GM12878 (cell line): ENCODE results near the gene COMMD10. TPM values are rescaled to one million over a fixed set of nuclear protein-coding genes. Genes with fewer than 3 reads are reported as not detected.
A peak's percentile ranks its signal among the peaks of the same experiment; 100 is the strongest.

Experiments used
- ATAC-seq: fragments of 200-7000 bp; cut with Tn5 transposase; 3 replicates; pipeline ENCODE4 v1.9.1; 2020; ENCODE audit warnings: mild to moderate bottlenecking, moderate library complexity
- BruUV-seq: library from RNA; stranded (reverse); fragments of 400-500 nt; replicated peaks from 2 replicates; lab custom pipeline; 2021; lab: Mats Ljungman, UMichigan
- CTCF ChIA-PET: fragments of 300-600 bp; sonication (Branson Sonifier 250); formaldehyde crosslinking; extraction: SDS; loops from one replicate; lab custom pipeline; 2021; ENCODE audit warnings: inconsistent platforms; lab: Yijun Ruan, JAX
- POLR2A ChIA-PET: fragments of 350-600 bp; formaldehyde crosslinking; extraction: SDS; loops from one replicate; lab custom pipeline; 2021; ENCODE audit warnings: inconsistent platforms; lab: Charles Lee
- RAD21 ChIA-PET: fragments of 300-600 bp; sonication (Branson Sonifier 250); formaldehyde crosslinking; loops from one replicate; lab custom pipeline; 2023; ENCODE audit warnings: antibody characterized with exemption; ENCODE audit not compliant: unreplicated experiment; lab: Charles Lee
- SMC1A ChIA-PET: fragments of 300-600 bp; sonication (Branson Sonifier 250); formaldehyde crosslinking; loops from one replicate; lab custom pipeline; 2023; ENCODE audit not compliant: unreplicated experiment, uncharacterized antibody; lab: Charles Lee
- DNase-seq: peaks from one replicate; pipeline ENCODE4 v3.0.0-alpha.2; 2011; ENCODE audit warnings: low read depth, low spot score
- FAIRE-seq: peaks from 3 replicates; lab custom pipeline; 2011; peaks lifted over from hg19 to GRCh38; lab: Jason Lieb, UNC
- H2AFZ ChIP-seq: 2 replicates; pipeline ENCODE4 v1.6.0; 2011; ENCODE audit warnings: low read depth, low read length, control low read depth; ENCODE audit not compliant: control insufficient read depth
- H3K27ac ChIP-seq: 2 replicates; pipeline ENCODE4 v1.5.1; 2011; ENCODE audit warnings: control low read depth; ENCODE audit not compliant: control insufficient read depth, insufficient read depth
- H3K27me3 ChIP-seq, 2 experiments: replicated peaks in 1 of 2; 2 replicates each; pipeline versions ENCODE4 v1.6.0 to v1.6.1; 2011; ENCODE audit warnings: low read length in 1 of 2; ENCODE audit not compliant: control insufficient read depth in 2 of 2, insufficient read depth in 2 of 2
- H3K36me3 ChIP-seq, 2 experiments: 2 replicates each; pipeline ENCODE4 v1.5.1; 2011; ENCODE audit warnings: low read length in 1 of 2; ENCODE audit not compliant: control insufficient read depth in 2 of 2, insufficient read depth in 2 of 2
- H3K4me1 ChIP-seq: 2 replicates; pipeline ENCODE4 v1.6.1; 2011; ENCODE audit warnings: mild to moderate bottlenecking, low read length, moderate library complexity, mixed read lengths; ENCODE audit not compliant: control insufficient read depth, insufficient read depth
- H3K4me2 ChIP-seq: 2 replicates; pipeline ENCODE4 v1.6.0; 2011; ENCODE audit warnings: control low read depth; ENCODE audit not compliant: control insufficient read depth, insufficient read depth
- H3K4me3 ChIP-seq: fragments of 200-600 bp; sonication (generic); 2 replicates; pipeline ENCODE4 v1.5.1; 2016
- H3K79me2 ChIP-seq: 2 replicates; pipeline ENCODE4 v1.6.0; 2011; ENCODE audit warnings: low read length; ENCODE audit not compliant: control insufficient read depth, insufficient read depth
- H3K9ac ChIP-seq: 2 replicates; pipeline ENCODE4 v1.8.0; 2011; ENCODE audit warnings: low read length, control low read depth, mixed read lengths; ENCODE audit not compliant: control insufficient read depth, insufficient read depth
- H3K9me3 ChIP-seq: replicated peaks from 3 replicates; pipeline ENCODE4 v1.5.1; 2011; ENCODE audit warnings: mild to moderate bottlenecking, low read length; ENCODE audit not compliant: control insufficient read depth, insufficient read depth
- H4K20me1 ChIP-seq: 2 replicates; pipeline ENCODE4 v1.6.0; 2011; ENCODE audit not compliant: control insufficient read depth, insufficient read depth
- BCL11A ChIP-seq: IDR thresholded peaks from 2 replicates; pipeline ENCODE4 v1.6.1; 2011; ENCODE audit warnings: low read depth, low read length
- CBX5 ChIP-seq: sonication (generic); IDR thresholded peaks from 2 replicates; pipeline ENCODE4 v1.6.1; 2016; ENCODE audit warnings: low read depth, moderate library complexity, mild to moderate bottlenecking, inconsistent platforms
- CEBPB ChIP-seq, 2 experiments: fragments of 150-350 bp in 1 of 2; IDR thresholded peaks; 2 replicates each; pipeline ENCODE4 v1.6.1; 2012 to 2014; ENCODE audit warnings: low read depth in 2 of 2, low read length in 2 of 2, borderline replicate concordance in 1 of 2, inconsistent platforms in 1 of 2
- EZH2 ChIP-seq: IDR thresholded peaks from 2 replicates; pipeline ENCODE4 v1.6.1; 2012; ENCODE audit warnings: low read depth, mild to moderate bottlenecking, control low read depth, inconsistent platforms, low read length, borderline replicate concordance; ENCODE audit not compliant: control insufficient read depth
- HDGF ChIP-seq: fragments of 450-650 bp; IDR thresholded peaks from 2 replicates; pipeline ENCODE4 v1.6.1; 2016; ENCODE audit warnings: antibody characterized with exemption
- MEF2B ChIP-seq: fragments of 450-650 bp; IDR thresholded peaks from 2 replicates; pipeline ENCODE4 v1.6.1; 2018; ENCODE audit warnings: mild to moderate bottlenecking, moderate library complexity; ENCODE audit not compliant: partially characterized antibody, poor library complexity, severe bottlenecking
- NBN ChIP-seq: fragments of 450-650 bp; IDR thresholded peaks from 2 replicates; pipeline ENCODE4 v1.6.1; 2016
- PBX3 ChIP-seq: IDR thresholded peaks from 2 replicates; pipeline ENCODE4 v1.6.1; 2011; ENCODE audit warnings: mild to moderate bottlenecking, low read depth, low read length, moderate library complexity; ENCODE audit not compliant: insufficient replicate concordance
- TBL1XR1 ChIP-seq: IDR thresholded peaks from 2 replicates; pipeline ENCODE4 v1.6.1; 2012; ENCODE audit warnings: low read depth, low read length, improper control_type of control experiment
- TCF12 ChIP-seq: IDR thresholded peaks from 2 replicates; pipeline ENCODE4 v1.6.1; 2011; ENCODE audit warnings: low read depth, mild to moderate bottlenecking, low read length
- WGBS: methylation state at CpG from one replicate; pipeline ENCODE4 v1.1.6; 2016; ENCODE audit warnings: low lambda C conversion rate; ENCODE audit not compliant: insufficient replicate concordance, insufficient coverage; ENCODE audit errors: missing lambda C conversion rate; 5-methylcytosine and 5-hydroxymethylcytosine counted together
- in situ Hi-C: fragments of 300-500 bp; cut with MboI; formaldehyde crosslinking; loops from 9 replicates; pipeline ENCODE4 v1.14.3; 2018; ENCODE audit warnings: mixed read lengths
- intact Hi-C: fragments of 100-400 bp; cut with micrococcal nuclease; formaldehyde crosslinking; loops from one replicate; pipeline ENCODE4 v1.14.2; 2022; ENCODE audit not compliant: unreplicated experiment
- polyA plus RNA-seq, 11 experiments: library from polyadenylated mRNA; depleted of rRNA in 4 of 11; unstranded in 6 of 11; stranded (reverse) in 5 of 11; fragments of >200 nt; fragmentation: Nextera tagmentation in 4 of 11; fragmentation: Illumina TruSeq in 1 of 11; extraction: Ambion mirVana in 4 of 11; extraction: Trizol in 1 of 11; gene quantifications; 1 replicate in 1 of 11; 2 replicates in 10 of 11; pipeline versions ENCODE4 v1.2.1 to v1.2.3, GENCODE V29; 2011 to 2016; ENCODE audit warnings: inconsistent platforms in 2 of 11, missing spikeins in 2 of 11, low read depth in 1 of 11
- total RNA-seq, 4 experiments: library from RNA; depleted of rRNA in 3 of 4; stranded (reverse); fragments of >200 nt in 3 of 4; fragmentation: Illumina TruSeq in 1 of 4; extraction: Trizol in 1 of 4; gene quantifications; 2 replicates each; pipeline versions ENCODE4 v1.2.1 to v1.2.3, GENCODE V29; 2013 to 2021
- TF ChIP-seq, protein P1 (sequence below): IDR thresholded peaks from 2 replicates; pipeline ENCODE4 v1.6.1; 2011; ENCODE audit warnings: low read depth, low read length, improper control_type of control experiment, borderline replicate concordance

Gene COMMD10
- total and polyA plus RNA-seq, 10 of the 15 experiments (the other 5 are each of a cell fraction or from before 2014, with no cell fraction given): 19.6 to 98.7 (median 28.0) TPM

DNA sequence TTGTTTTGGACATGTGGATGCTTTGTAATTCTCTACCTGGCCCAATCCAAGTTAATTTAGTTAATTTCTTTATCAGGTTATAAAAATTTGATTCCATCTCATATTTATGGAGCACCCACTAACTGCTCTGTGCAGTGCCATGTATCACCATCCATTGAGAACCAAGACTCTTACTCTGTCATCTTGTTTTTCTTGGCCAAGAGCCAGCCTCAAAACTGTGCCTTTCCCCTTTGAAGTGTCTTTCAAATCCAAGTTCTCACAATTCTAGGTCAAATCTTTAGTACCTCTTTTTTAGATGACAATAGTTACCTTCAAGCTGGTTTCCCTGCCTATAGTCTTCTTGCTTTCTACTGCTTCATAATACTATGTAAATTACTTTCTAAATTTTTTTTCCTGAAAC is 3.2 kb downstream of the COMMD10 start (continued):
- no peak for TF ChIP-seq PBX3

GRCh38 chr5:116090302-116090701 is 5.5 kb downstream of the COMMD10 start:
- ATAC-seq: 0 out of 3 replicates have a peak, but pooled peaks have one; percentile 21
- TF ChIP-seq NBN (no peak), BCL11A (no peak), HDGF (no peak), MEF2B (no peak), CEBPB (IDR thresholded peaks at IDR 0.05; ENCODE audit: borderline replicate concordance in 1 of 2, low read depth in 2 of 2, low read length in 2 of 2) (no peak), TBL1XR1 (no peak), EZH2 (no peak), TCF12 (no peak), CBX5 (no peak)
- TF ChIP-seq, protein P1, sequence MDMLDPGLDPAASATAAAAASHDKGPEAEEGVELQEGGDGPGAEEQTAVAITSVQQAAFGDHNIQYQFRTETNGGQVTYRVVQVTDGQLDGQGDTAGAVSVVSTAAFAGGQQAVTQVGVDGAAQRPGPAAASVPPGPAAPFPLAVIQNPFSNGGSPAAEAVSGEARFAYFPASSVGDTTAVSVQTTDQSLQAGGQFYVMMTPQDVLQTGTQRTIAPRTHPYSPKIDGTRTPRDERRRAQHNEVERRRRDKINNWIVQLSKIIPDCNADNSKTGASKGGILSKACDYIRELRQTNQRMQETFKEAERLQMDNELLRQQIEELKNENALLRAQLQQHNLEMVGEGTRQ: no peak
- ChIA-PET CTCF (no interaction called here), SMC1A (no interaction called here), POLR2A (no interaction called here), RAD21 (no interaction called here)
- 95% methylated on average over 3 of the region's 3 CpGs for WGBS
- no peaks in the 10 kb centered on the region for H3K27me3 ChIP-seq
- peaks cover 6% of the 10 kb centered on the region for H3K79me2 ChIP-seq
- no peak for DNase-seq
- in situ Hi-C loops: no loop called here
- no peak overlapping the region for H3K4me3 ChIP-seq
- no peak for FAIRE-seq
- H3K4me1 ChIP-seq: peaks cover 4% of the 10 kb centered on the region; the same call in 1 of the 2 replicates
- H4K20me1 ChIP-seq: no peaks in the 10 kb centered on the region
- no TSS peak for BruUV-seq
- intact Hi-C loops: no loop called here
- no peaks in the 10 kb centered on the region for H3K9me3 ChIP-seq
- no peaks in the 10 kb centered on the region; a peak in 1 of 4 replicates for H3K36me3 ChIP-seq
- no peak overlapping the region for H3K4me2 ChIP-seq
- no peak overlapping the region for H3K27ac ChIP-seq
- no peak overlapping the region for H3K9ac ChIP-seq
- no peak overlapping the region for H2AFZ ChIP-seq
